DMS53 treated with DMSO at 0.1 percent for 48 hours (cell line): ENCODE results near the gene SPOCK1.

ENCODE experiments used
- DNase-seq: peaks from one replicate; lab custom pipeline; 2025; ENCODE audit not compliant: unreplicated experiment; lab: John Stamatoyannopoulos, UW

The SPOCK1 gene

GRCh38 chr5:137122558-137122957 lies 376.6 kb downstream of the SPOCK1 start:
- DNase-seq, result no peak

- no peak for DNase-seq
These were observed 377.1 kb downstream of the SPOCK1 start for GRCh38 chr5:137122075-137122474.

- no peak for DNase-seq
These were observed 379.8 kb downstream of the SPOCK1 start for GRCh38 chr5:137119321-137119720.

GRCh38 chr5:137118629-137119028 lies 380.5 kb downstream of the SPOCK1 start:
- no peak for DNase-seq

- no peak for DNase-seq
These were observed 384.0 kb downstream of the SPOCK1 start for GRCh38 chr5:137115152-137115551.

- DNase-seq, result no peak
These were observed 384.6 kb downstream of the SPOCK1 start for GRCh38 chr5:137114529-137114928.

- DNase-seq, result no peak
These were observed 385.2 kb downstream of the SPOCK1 start for GRCh38 chr5:137113939-137114338.

- DNase-seq, result no peak
These were observed 386.0 kb downstream of the SPOCK1 start for GRCh38 chr5:137113161-137113560.

GRCh38 chr5:137105351-137106035 lies 393.6 kb downstream of the SPOCK1 start:
- DNase-seq, result no peak

GRCh38 chr5:137101544-137101943 lies 397.6 kb downstream of the SPOCK1 start:
- no peak for DNase-seq

GRCh38 chr5:137099651-137100050 lies 399.5 kb downstream of the SPOCK1 start:
- no peak for DNase-seq

- no peak for DNase-seq
These were observed 400.5 kb downstream of the SPOCK1 start for GRCh38 chr5:137098663-137099062.

GRCh38 chr5:137098238-137098637 lies 400.9 kb downstream of the SPOCK1 start:
- no peak for DNase-seq

GRCh38 chr5:137097203-137097602 lies 401.9 kb downstream of the SPOCK1 start:
- no peak for DNase-seq

- no peak for DNase-seq
These were observed 402.7 kb downstream of the SPOCK1 start for GRCh38 chr5:137096149-137097103.

GRCh38 chr5:137095597-137095996 lies 403.5 kb downstream of the SPOCK1 start:
- no peak for DNase-seq

GRCh38 chr5:137092831-137093230 lies 406.3 kb downstream of the SPOCK1 start:
- no peak for DNase-seq

- DNase-seq, result no peak
These were observed 407.7 kb downstream of the SPOCK1 start for GRCh38 chr5:137091472-137091871.

- no peak for DNase-seq
These were observed 408.4 kb downstream of the SPOCK1 start for GRCh38 chr5:137090721-137091120.

- DNase-seq, result no peak
These were observed 409.0 kb downstream of the SPOCK1 start for GRCh38 chr5:137090151-137090550.

GRCh38 chr5:137088175-137088574 lies 411.0 kb downstream of the SPOCK1 start:
- DNase-seq, result no peak

- no peak for DNase-seq
These were observed 412.8 kb downstream of the SPOCK1 start for GRCh38 chr5:137086342-137086741.
